ENCODE data around the gene TNK2.
"Not testable (repeated sequence)": the region's sequence is repeated elsewhere in the genome, so short reads cannot be mapped to it uniquely, and the experiment has no call there.

- TF ChIP-seq POLR2AphosphoS5 (IDR thresholded peaks at IDR 0.05; ENCODE audit: insufficient read depth, low read depth, low read length); POLR2A (IDR thresholded peaks at IDR 0.05; ENCODE audit: low read depth, low read length); MAX (IDR thresholded peaks at IDR 0.05; ENCODE audit: insufficient read depth, insufficient read length); CTCF (IDR thresholded peaks at IDR 0.05; ENCODE audit: extremely low read depth in 1 of 2, insufficient read depth in 1 of 2, low read depth in 1 of 2, low read length in 2 of 2); EZH2 (IDR thresholded peaks at IDR 0.05; ENCODE audit: borderline replicate concordance, low read depth, low read length, severe bottlenecking); GATA2 (IDR thresholded peaks at IDR 0.05; ENCODE audit: insufficient read depth, insufficient read length, low read depth, low read length); JUN (IDR thresholded peaks at IDR 0.05; ENCODE audit: borderline replicate concordance, insufficient read depth, insufficient read length, low read depth); MYC (IDR thresholded peaks at IDR 0.05; ENCODE audit: low read depth, low read length): not testable (repeated sequence)
Observed at GRCh38 chr3:195941265-195941815, 33.0 kb upstream of the TNK2 start.

Measured in endothelial cell of umbilical vein (primary cell).